Measurements from ENCODE around the gene KRT81.
A peak's percentile ranks its signal among the peaks of the same experiment; 100 is the strongest.
"Not testable (repeated sequence)": the region's sequence is repeated elsewhere in the genome, so short reads cannot be mapped to it uniquely, and the experiment has no call there.

Gene KRT81

GRCh38 chr12:52316701-52317100, 25.4 kb upstream of the KRT81 start:
- DNase-seq = no peak

DNA sequence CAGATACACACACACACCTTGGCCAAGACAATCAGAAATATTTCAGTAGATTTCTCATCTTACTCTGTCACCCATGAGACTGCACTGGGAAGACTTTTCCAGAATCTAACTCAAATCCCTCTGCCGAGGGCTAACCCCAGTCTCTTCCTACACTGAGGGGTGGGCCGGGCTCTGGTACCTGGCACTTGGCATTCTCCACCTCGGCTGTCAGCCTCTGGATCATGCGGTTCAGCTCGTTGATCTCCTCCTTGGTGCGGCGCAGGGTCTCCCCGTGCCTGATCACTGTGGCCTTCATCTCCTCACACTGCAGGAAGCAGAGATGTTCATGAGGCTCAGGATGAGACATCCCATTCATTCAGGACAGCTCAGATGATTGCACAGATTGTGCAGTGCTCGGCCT, 25.0 kb upstream of the KRT81 start:
- DNase-seq = no peak

GRCh38 chr12:52315721-52316120, 24.4 kb upstream of the KRT81 start:
- peak; percentile 50 for DNase-seq

- no peak for DNase-seq
Observed at GRCh38 chr12:52314511-52314910, 23.2 kb upstream of the KRT81 start.

GRCh38 chr12:52313926-52314325, 22.6 kb upstream of the KRT81 start:
- DNase-seq = no peak

DNA sequence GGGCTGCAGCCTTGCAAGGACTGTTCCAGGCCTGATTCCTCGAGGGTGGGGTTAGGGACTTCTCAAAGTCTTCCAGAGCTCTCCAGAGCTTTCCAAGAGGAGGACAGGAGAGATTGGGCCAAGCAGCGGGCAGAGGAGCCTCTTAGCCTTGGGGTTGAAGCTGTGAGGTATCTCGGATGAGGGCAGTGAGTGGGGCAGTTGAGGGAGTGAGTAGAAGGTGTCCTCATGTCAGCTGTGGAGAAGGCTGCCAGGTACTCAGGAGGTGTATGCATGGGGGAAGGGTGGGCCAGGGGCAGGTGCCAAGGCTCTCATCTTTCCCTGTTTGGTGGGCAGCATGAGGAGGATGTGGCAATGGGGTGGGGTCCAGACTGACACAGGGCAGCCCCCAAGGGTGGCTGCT, 22.1 kb upstream of the KRT81 start:
- DNase-seq = no peak

GRCh38 chr12:52312086-52312485, 20.8 kb upstream of the KRT81 start:
- DNase-seq = no peak

DNA sequence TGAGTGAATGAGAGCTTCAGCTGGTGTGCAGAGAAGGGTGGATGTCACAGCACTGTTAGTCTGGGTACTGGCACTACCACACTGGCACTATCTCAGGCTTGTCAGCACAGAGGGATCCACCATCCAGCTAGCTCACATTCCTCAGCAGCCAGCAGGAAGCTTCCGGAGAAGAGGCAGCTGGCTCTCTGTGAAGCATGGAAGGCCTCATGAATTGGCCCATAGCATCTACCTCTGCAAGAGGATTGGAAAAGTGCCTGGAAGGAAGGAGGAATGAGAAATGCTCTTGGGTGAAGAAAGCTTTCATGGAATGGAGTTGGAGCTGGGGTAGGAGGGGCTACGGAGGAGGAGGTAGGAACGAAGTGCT, 19.9 kb upstream of the KRT81 start:
- DNase-seq = no peak

GRCh38 chr12:52310622-52311284, 19.4 kb upstream of the KRT81 start:
- no peak for DNase-seq

- no peak for DNase-seq
Observed at GRCh38 chr12:52308806-52309425, 17.6 kb upstream of the KRT81 start.

- peak; percentile 62 for DNase-seq
Observed at GRCh38 chr12:52307836-52308805, 16.8 kb upstream of the KRT81 start.

DNA sequence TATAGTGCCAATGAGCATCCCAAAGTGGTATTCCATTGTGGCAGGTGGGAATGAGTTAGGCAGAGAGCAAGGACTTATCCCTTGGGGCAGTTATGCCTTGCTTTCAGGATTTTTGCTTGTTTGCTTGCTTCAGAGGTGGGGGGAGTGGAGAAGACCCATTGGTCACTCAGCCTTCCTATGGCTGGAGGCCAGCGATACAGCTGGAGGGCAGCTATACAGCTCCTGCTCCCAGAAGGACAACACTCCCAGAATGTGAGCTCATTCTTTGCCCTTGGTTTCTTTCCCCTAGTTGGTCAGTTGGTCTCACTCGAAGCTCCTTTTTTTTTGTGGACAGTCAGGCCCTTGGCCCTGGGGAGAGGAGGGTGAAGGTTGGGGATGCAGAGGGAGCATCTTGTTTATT, 15.4 kb upstream of the KRT81 start:
- no peak for DNase-seq

GRCh38 chr12:52305921-52306705, 14.8 kb upstream of the KRT81 start:
- DNase-seq = no peak

- DNase-seq = peak; percentile 52
Observed at GRCh38 chr12:52304941-52305411, 13.6 kb upstream of the KRT81 start.

GRCh38 chr12:52302242-52302914, 11.0 kb upstream of the KRT81 start:
- DNase-seq = not testable (repeated sequence)

- DNase-seq = not testable (repeated sequence)
Observed at GRCh38 chr12:52301721-52302120, 10.4 kb upstream of the KRT81 start.

- DNase-seq = no peak
Observed at GRCh38 chr12:52300796-52301691, 9.7 kb upstream of the KRT81 start.

GRCh38 chr12:52298677-52299190, 7.4 kb upstream of the KRT81 start:
- no peak for DNase-seq

GRCh38 chr12:52296572-52297215, 5.4 kb upstream of the KRT81 start:
- no peak for DNase-seq

DNA sequence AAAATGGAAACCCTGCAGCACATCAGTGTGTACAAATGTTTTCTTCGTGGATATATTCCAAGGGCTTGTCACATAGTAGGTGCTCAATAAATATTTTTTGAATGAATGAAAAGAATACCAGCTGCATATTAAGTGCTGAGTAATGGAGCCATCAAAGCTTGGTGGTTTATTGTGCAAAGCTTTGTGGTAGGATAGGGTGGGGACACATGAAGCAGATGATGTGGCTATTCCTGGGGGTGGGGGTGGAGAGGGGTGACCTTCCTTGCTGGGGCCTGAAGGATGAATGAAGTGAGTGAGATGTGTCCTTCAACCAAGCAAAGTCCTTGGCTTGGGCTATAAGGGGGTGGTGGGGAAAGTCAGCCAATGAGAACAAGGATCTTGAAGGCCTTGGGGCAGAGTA, 4.3 kb upstream of the KRT81 start:
- DNase-seq = peak; percentile 63
